Colonic mucosa (tissue), 4 donors: ENCODE results near the gene DSCAML1. TPM values are rescaled to one million over a fixed set of nuclear protein-coding genes. Genes with fewer than 3 reads are reported as not detected.

Source experiments
- DNase-seq: peaks from one replicate; pipeline ENCODE4 v3.0.0-alpha.2; 2020
- H3K27ac ChIP-seq: fragments of 200-600 bp; one replicate; pipeline ENCODE4 v1.8.0; 2021
- H3K27me3 ChIP-seq: fragments of 200-600 bp; one replicate; pipeline ENCODE4 v1.8.0; 2021
- H3K36me3 ChIP-seq: fragments of 200-600 bp; one replicate; pipeline ENCODE4 v1.8.0; 2021
- H3K4me1 ChIP-seq: fragments of 200-600 bp; one replicate; pipeline ENCODE4 v1.8.0; 2021; ENCODE audit warnings: mild to moderate bottlenecking
- H3K4me3 ChIP-seq: fragments of 200-600 bp; one replicate; pipeline ENCODE4 v1.8.0; 2021
- H3K9ac ChIP-seq, 2 donors: one replicate each; pipeline ENCODE4 v1.7.0; 2013; ENCODE audit warnings: control low read depth in 2 of 2, low read depth in 2 of 2, low read length in 2 of 2
- H3K9me3 ChIP-seq: fragments of 200-600 bp; one replicate; pipeline ENCODE4 v1.8.0; 2021
- CTCF ChIP-seq: fragments of 200-600 bp; IDR thresholded peaks from one replicate; pipeline ENCODE4 v1.8.0; 2022; ENCODE audit warnings: antibody characterized with exemption, mild to moderate bottlenecking
- intact Hi-C: fragments of 100-400 bp; cut with DNase I; formaldehyde crosslinking; loops from one replicate; pipeline ENCODE4 v1.14.1; 2022
- total RNA-seq, 2 donors: library from RNA; stranded (reverse); fragmentation: NEBNext Ultra II Directional in 1 of 2; extraction: Animal tissue kit (Norgen Biotek cat#: 25700) in 1 of 2; gene quantifications; one replicate each; pipeline ENCODE4 v1.2.1, GENCODE V29; 2021
- donor health status: healthy.
- donor health status: DM: no; HTN: no; CAD: no.
- donor health status: DM: no; HTN: no; CAD: no.

Gene DSCAML1
- total RNA-seq, 2 donors from 2014 or later: 1.2 to 4.3 TPM

GRCh38 chr11:117597071-117597470, 199.9 kb downstream of the DSCAML1 start:
- TF ChIP-seq CTCF: no peak
- Histone ChIP-seq H3K36me3 (no peaks in the 10 kb centered on the region), H3K4me1 (no peaks in the 10 kb centered on the region), H3K4me3 (no peak overlapping the region), H3K9ac (no peak overlapping the region), H3K27ac (no peak overlapping the region), H3K9me3 (no peaks in the 10 kb centered on the region), H3K27me3 (no peaks in the 10 kb centered on the region)
- intact Hi-C loops: no loop called here
- peak; percentile 30 for DNase-seq

DNA sequence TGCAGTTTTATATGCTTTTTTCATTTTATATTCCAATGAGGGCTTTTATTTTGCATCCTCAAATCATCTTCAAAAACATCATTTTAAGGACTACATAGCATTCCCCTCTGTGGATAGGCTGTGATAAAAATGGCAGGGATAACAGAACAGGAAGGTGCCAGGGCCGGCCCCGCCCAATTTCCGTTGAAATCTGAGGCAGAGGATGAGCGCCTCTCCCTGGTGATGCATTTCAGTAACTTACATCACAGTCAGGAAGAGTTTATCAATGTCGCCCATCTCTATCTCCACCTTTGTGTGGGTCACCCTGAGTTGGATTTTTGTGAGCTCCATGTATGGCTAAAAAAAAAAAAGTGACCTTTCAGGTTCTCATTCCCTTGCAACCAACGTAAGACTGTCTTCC, 201.6 kb downstream of the DSCAML1 start:
- DNase-seq: no peak
- no peaks in the 10 kb centered on the region for H3K4me1 ChIP-seq
- no peaks in the 10 kb centered on the region for H3K9me3 ChIP-seq
- TF ChIP-seq CTCF: no peak
- no peak overlapping the region for H3K9ac ChIP-seq
- no peak overlapping the region for H3K27ac ChIP-seq
- no peak overlapping the region for H3K4me3 ChIP-seq
- no peaks in the 10 kb centered on the region for H3K36me3 ChIP-seq
- intact Hi-C loops: no loop called here
- H3K27me3 ChIP-seq: no peaks in the 10 kb centered on the region

DNA sequence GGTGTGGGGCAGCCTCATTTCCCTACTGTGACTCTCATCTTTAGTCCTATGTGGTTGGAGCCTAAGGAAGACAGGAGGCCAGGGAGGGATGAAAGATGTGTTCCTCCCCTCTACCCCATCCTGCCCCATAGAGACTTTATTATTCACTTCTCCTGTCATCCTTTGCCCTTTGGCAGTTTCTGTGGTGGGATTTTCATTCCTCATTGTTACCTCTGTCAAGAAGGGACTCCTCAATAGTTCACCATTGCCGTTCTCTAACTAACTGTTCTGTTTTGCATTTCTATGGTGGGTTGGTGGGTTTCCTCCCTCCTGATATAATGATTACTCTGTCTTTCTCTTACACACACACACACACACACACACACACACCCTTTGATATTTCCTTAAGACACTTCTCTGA, 202.3 kb downstream of the DSCAML1 start:
- no peak overlapping the region for H3K4me3 ChIP-seq
- no peak overlapping the region for H3K9ac ChIP-seq
- no peak for DNase-seq
- no peaks in the 10 kb centered on the region for H3K4me1 ChIP-seq
- H3K27me3 ChIP-seq: no peaks in the 10 kb centered on the region
- no peaks in the 10 kb centered on the region for H3K36me3 ChIP-seq
- no peak for TF ChIP-seq CTCF
- intact Hi-C loops: no loop called here
- H3K27ac ChIP-seq: no peak overlapping the region
- H3K9me3 ChIP-seq: no peaks in the 10 kb centered on the region

DNA sequence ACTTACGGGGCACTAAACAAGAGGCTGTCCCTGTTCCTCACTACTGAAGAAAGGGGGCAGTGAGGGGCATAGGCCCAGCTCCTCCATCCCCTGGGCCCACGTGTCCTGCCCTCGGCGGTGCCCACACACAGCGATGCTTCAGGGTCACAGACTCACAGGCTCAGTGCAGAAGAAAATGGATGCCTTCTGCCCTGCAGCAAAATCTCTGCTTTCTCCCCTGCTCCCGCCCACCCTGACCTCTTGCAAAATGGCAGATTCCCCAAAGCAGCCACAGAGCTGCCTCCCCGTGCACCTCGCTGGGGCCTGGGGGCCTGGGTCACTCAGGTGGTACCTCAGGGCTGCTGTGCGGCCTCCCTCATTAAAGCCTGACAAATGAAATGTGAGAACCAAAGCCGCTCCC, 204.0 kb downstream of the DSCAML1 start:
- Histone ChIP-seq H3K4me3 (no peak overlapping the region), H3K27me3 (no peaks in the 10 kb centered on the region), H3K9me3 (no peaks in the 10 kb centered on the region), H3K27ac (no peak overlapping the region), H3K9ac (no peak overlapping the region), H3K4me1 (no peaks in the 10 kb centered on the region), H3K36me3 (no peaks in the 10 kb centered on the region)
- TF ChIP-seq CTCF: no peak
- intact Hi-C loops: no loop called here
- no peak for DNase-seq

DNA sequence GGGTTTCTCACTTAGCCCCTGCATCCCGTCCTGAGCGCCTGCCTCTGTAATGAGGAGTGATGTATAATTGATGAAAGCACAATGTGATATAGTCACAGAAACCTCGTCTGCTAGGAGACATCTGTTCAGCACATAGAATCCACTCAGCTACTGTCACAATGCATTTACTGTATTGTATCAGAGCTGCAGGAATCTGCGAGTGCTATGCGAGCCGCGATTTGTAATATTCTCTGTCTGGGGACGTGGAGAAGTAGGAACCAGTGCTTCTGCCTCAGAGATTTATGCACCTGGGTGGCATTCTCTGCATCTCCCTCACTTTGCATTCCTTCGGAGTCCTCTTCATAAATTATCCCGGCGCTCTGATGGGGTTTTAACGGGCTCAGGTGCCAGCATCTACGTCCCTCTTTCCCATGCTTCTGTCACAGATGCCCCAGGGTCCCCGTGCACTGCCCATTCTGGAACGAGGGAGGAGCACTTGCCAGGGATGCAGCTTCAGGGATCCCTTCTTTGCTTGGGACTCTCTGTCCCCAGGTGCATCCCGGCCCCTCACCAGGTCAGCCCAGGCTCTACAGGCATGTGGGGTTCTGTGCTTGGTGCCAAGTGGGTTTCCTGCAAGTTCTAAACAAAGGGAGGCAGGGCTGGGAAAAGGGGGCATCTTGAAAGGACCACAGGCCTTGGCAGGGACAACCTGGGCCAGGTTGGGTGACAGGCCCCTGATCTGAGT, 205.5 kb downstream of the DSCAML1 start:
- no peaks in the 10 kb centered on the region for H3K9me3 ChIP-seq
- no peak for TF ChIP-seq CTCF
- no peaks in the 10 kb centered on the region for H3K4me1 ChIP-seq
- intact Hi-C loops: no loop called here
- H3K27me3 ChIP-seq: no peaks in the 10 kb centered on the region
- H3K27ac ChIP-seq: no peak overlapping the region
- no peak overlapping the region for H3K4me3 ChIP-seq
- no peaks in the 10 kb centered on the region for H3K36me3 ChIP-seq
- H3K9ac ChIP-seq: no peak overlapping the region
- no peak for DNase-seq
